Measurements from ENCODE around the gene IL1RAPL1.

IL1RAPL1 gene

GRCh38 chrX:29455702-29456101 is 868.5 kb downstream of the IL1RAPL1 start:
- DNase-seq, result no peak

GRCh38 chrX:29461039-29461438 is 873.8 kb downstream of the IL1RAPL1 start:
- DNase-seq, result no peak

- DNase-seq, result no peak
These were observed 879.2 kb downstream of the IL1RAPL1 start for GRCh38 chrX:29466456-29466855.

GRCh38 chrX:29468911-29469494 is 881.8 kb downstream of the IL1RAPL1 start:
- no peak for DNase-seq

GRCh38 chrX:29470030-29470429 is 882.8 kb downstream of the IL1RAPL1 start:
- no peak for DNase-seq

- no peak for DNase-seq
These were observed 884.6 kb downstream of the IL1RAPL1 start for GRCh38 chrX:29471829-29472228.

GRCh38 chrX:29477878-29478277 is 890.6 kb downstream of the IL1RAPL1 start:
- DNase-seq, result no peak

GRCh38 chrX:29478336-29479069 is 891.3 kb downstream of the IL1RAPL1 start:
- DNase-seq, result no peak

- no peak for DNase-seq
These were observed 900.0 kb downstream of the IL1RAPL1 start for GRCh38 chrX:29487214-29487613.

- no peak for DNase-seq
These were observed 900.5 kb downstream of the IL1RAPL1 start for GRCh38 chrX:29487714-29488113.

- DNase-seq, result no peak
These were observed 901.7 kb downstream of the IL1RAPL1 start for GRCh38 chrX:29488919-29489318.

GRCh38 chrX:29490606-29491005 is 903.4 kb downstream of the IL1RAPL1 start:
- DNase-seq, result no peak

- no peak for DNase-seq
These were observed 904.4 kb downstream of the IL1RAPL1 start for GRCh38 chrX:29491659-29492058.

- DNase-seq, result no peak
These were observed 909.5 kb downstream of the IL1RAPL1 start for GRCh38 chrX:29496636-29497180.

- no peak for DNase-seq
These were observed 919.5 kb downstream of the IL1RAPL1 start for GRCh38 chrX:29506729-29507128.

- DNase-seq, result no peak
These were observed 930.9 kb downstream of the IL1RAPL1 start for GRCh38 chrX:29518100-29518499.

GRCh38 chrX:29528281-29528680 is 941.0 kb downstream of the IL1RAPL1 start:
- no peak for DNase-seq

- no peak for DNase-seq
These were observed 943.3 kb downstream of the IL1RAPL1 start for GRCh38 chrX:29530501-29530900.

- DNase-seq, result no peak
These were observed 944.1 kb downstream of the IL1RAPL1 start for GRCh38 chrX:29531336-29531735.

- DNase-seq, result no peak
These were observed 948.2 kb downstream of the IL1RAPL1 start for GRCh38 chrX:29535212-29536162.

GRCh38 chrX:29541038-29541437 is 953.8 kb downstream of the IL1RAPL1 start:
- DNase-seq, result no peak

GRCh38 chrX:29542152-29542551 is 954.9 kb downstream of the IL1RAPL1 start:
- DNase-seq, result no peak

- DNase-seq, result no peak
These were observed 958.6 kb downstream of the IL1RAPL1 start for GRCh38 chrX:29545878-29546277.

Measured in NCI-H510A (cell line).